Measurements from ENCODE around the gene ULK4. TPM values are rescaled to one million over a fixed set of nuclear protein-coding genes. Genes with fewer than 3 reads are reported as not detected.

The ULK4 gene
- total and polyA plus RNA-seq, 10 donors = 2.0 to 33.3 (median 12.9) TPM

DNA sequence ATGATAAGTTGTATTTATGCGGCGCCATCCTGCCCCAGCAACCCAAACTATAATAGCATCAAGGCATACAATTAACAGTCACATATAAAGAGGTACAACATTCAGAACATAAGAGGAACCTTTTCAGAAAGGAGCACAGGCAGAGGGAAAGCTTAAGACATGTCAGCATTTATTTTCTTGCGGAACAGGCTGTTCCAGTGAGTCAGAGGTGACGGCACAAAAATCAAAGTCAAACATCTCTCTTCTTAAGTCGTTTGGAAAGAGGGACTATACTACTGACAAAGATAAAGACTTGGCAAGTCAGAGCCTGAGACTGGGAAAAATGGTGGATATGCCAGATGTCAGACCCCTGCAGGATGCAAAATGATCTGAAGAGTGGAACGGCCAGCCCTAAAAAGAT, 634.2 kb downstream of the ULK4 start:
- Histone ChIP-seq H3K27me3 (replicated peaks in 1 of 7) (no peaks in the 10 kb centered on the region), H3K4me3 (no peak overlapping the region), H3K9me3 (no peaks in the 10 kb centered on the region), H3K36me3 (no peaks in the 10 kb centered on the region), H3K4me1 (peaks cover 0 to 11% (median 4%) of the 10 kb centered on the region in 6 donors), H3K27ac (no peak overlapping the region)
- DNase-seq = no peak
- WGBS, 5 donors = 87 to 93% (median 92%) methylated on average over 6 of the region's 6 CpGs
- no peak for TF ChIP-seq POLR2A (IDR thresholded peaks at IDR 0.05)
- TF ChIP-seq, protein P1, sequence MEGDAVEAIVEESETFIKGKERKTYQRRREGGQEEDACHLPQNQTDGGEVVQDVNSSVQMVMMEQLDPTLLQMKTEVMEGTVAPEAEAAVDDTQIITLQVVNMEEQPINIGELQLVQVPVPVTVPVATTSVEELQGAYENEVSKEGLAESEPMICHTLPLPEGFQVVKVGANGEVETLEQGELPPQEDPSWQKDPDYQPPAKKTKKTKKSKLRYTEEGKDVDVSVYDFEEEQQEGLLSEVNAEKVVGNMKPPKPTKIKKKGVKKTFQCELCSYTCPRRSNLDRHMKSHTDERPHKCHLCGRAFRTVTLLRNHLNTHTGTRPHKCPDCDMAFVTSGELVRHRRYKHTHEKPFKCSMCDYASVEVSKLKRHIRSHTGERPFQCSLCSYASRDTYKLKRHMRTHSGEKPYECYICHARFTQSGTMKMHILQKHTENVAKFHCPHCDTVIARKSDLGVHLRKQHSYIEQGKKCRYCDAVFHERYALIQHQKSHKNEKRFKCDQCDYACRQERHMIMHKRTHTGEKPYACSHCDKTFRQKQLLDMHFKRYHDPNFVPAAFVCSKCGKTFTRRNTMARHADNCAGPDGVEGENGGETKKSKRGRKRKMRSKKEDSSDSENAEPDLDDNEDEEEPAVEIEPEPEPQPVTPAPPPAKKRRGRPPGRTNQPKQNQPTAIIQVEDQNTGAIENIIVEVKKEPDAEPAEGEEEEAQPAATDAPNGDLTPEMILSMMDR (IDR thresholded peaks at IDR 0.05 in 8 of 11, conservative IDR thresholded peaks at IDR 0.05 in 3 of 11) = no peak
- no peak for TF ChIP-seq POLR2AphosphoS5 (IDR thresholded peaks at IDR 0.05)
- intact Hi-C loops (cut with DNase I; ENCODE audit: low total_unique reads) = no loop called here

DNA sequence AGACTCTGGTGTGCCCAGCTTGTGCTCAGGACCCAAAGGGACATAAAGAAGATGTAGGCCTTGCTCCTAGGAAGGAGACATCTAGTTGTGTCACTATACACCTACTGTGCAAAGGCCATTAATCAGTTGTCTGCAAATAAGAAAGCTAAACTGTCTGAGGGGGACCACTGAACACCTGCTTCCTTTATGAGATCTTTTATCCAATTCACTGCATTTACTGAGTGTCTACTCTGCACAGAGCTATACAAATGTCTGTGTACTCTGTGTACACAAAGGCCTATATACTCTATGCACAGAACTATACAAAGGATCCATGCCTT, 637.8 kb downstream of the ULK4 start:
- no peak overlapping the region for H3K4me3 ChIP-seq
- no peaks in the 10 kb centered on the region for H3K36me3 ChIP-seq
- TF ChIP-seq, protein P1 (IDR thresholded peaks at IDR 0.05 in 8 of 11, conservative IDR thresholded peaks at IDR 0.05 in 3 of 11) = no peak
- no peak for TF ChIP-seq POLR2AphosphoS5 (IDR thresholded peaks at IDR 0.05)
- no peak for TF ChIP-seq POLR2A (IDR thresholded peaks at IDR 0.05)
- H3K9me3 ChIP-seq = no peaks in the 10 kb centered on the region
- peaks cover 0 to 8% (median 2%) of the 10 kb centered on the region in 6 donors for H3K4me1 ChIP-seq
- H3K27me3 ChIP-seq (replicated peaks in 1 of 7) = no peaks in the 10 kb centered on the region
- intact Hi-C loops (cut with DNase I; ENCODE audit: low total_unique reads) = no loop called here
- H3K27ac ChIP-seq = no peak overlapping the region
- no peak for DNase-seq

DNA sequence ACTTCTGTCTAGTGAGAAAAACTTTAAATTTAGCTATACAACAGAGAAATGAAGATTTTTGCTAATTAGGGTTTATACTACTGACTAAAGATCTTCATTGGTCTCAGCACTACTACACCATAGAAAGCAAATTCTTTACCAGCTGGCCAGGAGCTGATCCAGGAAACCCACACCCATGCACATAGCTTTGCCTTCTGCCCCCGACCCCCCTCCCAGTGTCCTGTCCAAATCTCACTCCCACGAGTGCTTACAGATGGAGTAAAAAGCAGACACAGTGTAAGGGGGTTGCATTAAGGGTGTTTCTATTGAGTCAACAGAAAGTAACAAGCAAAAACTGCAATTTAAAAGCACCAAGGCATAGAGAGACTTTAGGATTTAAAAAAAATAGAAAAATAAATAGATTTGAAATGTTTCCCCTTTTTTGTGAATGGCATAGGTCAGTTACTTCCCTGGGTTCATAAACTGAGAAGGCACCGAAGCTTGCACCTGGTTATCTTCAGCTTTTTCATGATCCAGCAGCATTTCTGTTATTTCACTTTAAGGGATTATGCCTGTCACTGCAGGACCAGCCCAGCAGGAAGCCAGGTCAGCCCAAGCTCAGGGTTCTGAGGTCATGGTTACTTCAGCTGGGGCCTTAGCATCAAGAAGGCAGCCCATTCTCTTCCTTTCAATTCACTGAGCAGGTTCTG, 638.3 kb downstream of the ULK4 start:
- WGBS, 5 donors = 42 to 48% (median 43%) methylated on average over 3 of the region's 3 CpGs
- no peak for DNase-seq
- TF ChIP-seq POLR2AphosphoS5 (IDR thresholded peaks at IDR 0.05) (no peak), POLR2A (IDR thresholded peaks at IDR 0.05) (no peak)
- TF ChIP-seq, protein P1 (IDR thresholded peaks at IDR 0.05 in 8 of 11, conservative IDR thresholded peaks at IDR 0.05 in 3 of 11) = no peak
- H3K4me3 ChIP-seq = no peak overlapping the region
- H3K4me1 ChIP-seq = peaks cover 0 to 8% (median 2%) of the 10 kb centered on the region in 6 donors
- no peaks in the 10 kb centered on the region for H3K27me3 ChIP-seq (replicated peaks in 1 of 7)
- H3K27ac ChIP-seq = no peak overlapping the region
- H3K36me3 ChIP-seq = no peaks in the 10 kb centered on the region
- no peaks in the 10 kb centered on the region for H3K9me3 ChIP-seq
- intact Hi-C loops (cut with DNase I; ENCODE audit: low total_unique reads) = no loop called here

DNA sequence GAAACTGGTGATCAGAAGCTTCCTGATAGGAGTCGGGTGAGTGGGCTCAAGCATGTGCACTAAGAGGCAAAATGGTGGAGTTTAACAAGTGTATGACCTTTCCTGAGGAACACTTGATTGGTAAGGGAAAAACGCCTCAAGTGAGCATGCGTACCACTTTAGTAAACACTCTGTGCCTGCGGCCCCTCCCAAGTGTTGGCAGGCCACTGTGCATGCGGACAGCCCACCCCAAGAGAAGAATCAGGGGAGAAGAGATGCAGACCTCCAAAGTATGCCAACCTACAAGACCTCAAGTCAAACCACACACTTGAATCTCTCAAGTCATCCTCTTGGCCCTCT, 640.3 kb downstream of the ULK4 start:
- DNase-seq = no peak
- TF ChIP-seq, protein P1 (IDR thresholded peaks at IDR 0.05 in 8 of 11, conservative IDR thresholded peaks at IDR 0.05 in 3 of 11) = no peak
- TF ChIP-seq POLR2A (IDR thresholded peaks at IDR 0.05) (no peak), POLR2AphosphoS5 (IDR thresholded peaks at IDR 0.05) (no peak)
- H3K36me3 ChIP-seq = no peaks in the 10 kb centered on the region
- no peak overlapping the region for H3K4me3 ChIP-seq
- no peak overlapping the region for H3K27ac ChIP-seq
- no peaks in the 10 kb centered on the region for H3K27me3 ChIP-seq (replicated peaks in 1 of 7)
- peaks cover 0 to 8% (median 2%) of the 10 kb centered on the region in 6 donors for H3K4me1 ChIP-seq
- 88 to 95% (median 92%) methylated on average over 5 of the region's 5 CpGs for WGBS, 5 donors
- intact Hi-C loops (cut with DNase I; ENCODE audit: low total_unique reads) = no loop called here
- H3K9me3 ChIP-seq = no peaks in the 10 kb centered on the region

All from spleen (tissue), 11 donors.